Measurements from ENCODE around the gene ATAD2B.

Gene ATAD2B

GRCh38 chr2:23769364-23769763 is 157.6 kb downstream of the ATAD2B start:
- TF ChIP-seq CTCF (conservative IDR thresholded peaks at IDR 0.05), result no peak
- H3K27ac ChIP-seq, result no peak overlapping the region

- no peak overlapping the region for H3K27ac ChIP-seq
- no peak for TF ChIP-seq CTCF (conservative IDR thresholded peaks at IDR 0.05)
Measured at GRCh38 chr2:23767876-23768621, 158.9 kb downstream of the ATAD2B start.

DNA sequence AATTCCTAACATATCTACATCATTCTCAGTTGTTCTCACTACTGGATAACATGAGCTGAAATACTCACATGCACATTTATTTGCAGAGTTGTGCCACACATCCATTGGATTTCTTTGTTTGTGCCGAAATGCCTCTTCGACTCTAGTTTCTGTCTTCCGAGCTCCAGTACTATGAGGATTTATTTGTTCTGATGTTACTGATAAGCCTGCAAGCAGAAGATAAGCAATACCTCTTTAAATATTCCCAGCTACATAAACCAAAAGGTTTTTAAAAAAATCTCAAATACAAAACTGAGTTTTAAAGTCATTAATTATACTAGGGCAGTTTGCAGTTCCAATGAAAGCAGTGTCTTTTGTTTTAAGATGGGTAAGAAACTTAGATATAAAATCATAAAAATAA is 164.8 kb downstream of the ATAD2B start:
- H3K27ac ChIP-seq, result peak overlapping the region; percentile 57
- TF ChIP-seq CTCF (conservative IDR thresholded peaks at IDR 0.05), result no peak

- H3K27ac ChIP-seq, result peak overlapping the region; percentile 57
- TF ChIP-seq CTCF (conservative IDR thresholded peaks at IDR 0.05), result no peak
Measured at GRCh38 chr2:23761638-23762037, 165.3 kb downstream of the ATAD2B start.

DNA sequence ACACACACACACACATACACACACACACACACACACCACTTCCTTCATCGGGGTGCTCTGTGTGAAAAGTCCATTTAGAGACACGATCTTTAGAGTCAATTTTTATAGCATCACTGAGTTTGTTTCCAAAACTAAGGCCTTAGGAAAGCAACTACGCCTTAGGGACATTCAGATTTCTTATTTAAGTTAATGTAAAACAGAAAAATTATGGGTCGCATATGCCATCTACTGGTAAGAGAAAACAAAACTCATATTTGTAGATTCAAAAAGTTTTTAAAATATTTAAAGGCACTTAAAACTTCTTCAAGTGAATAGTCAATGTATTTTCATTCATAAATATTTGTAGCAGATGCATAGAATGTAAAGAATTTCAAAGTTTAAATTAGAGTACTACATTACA is 166.2 kb downstream of the ATAD2B start:
- H3K27ac ChIP-seq, result no peak overlapping the region
- peak; percentile 65 for TF ChIP-seq CTCF (conservative IDR thresholded peaks at IDR 0.05)

GRCh38 chr2:23757686-23758433 is 169.1 kb downstream of the ATAD2B start:
- no peak overlapping the region for H3K27ac ChIP-seq
- TF ChIP-seq CTCF (conservative IDR thresholded peaks at IDR 0.05), result no peak

GRCh38 chr2:23756593-23757292 is 170.2 kb downstream of the ATAD2B start:
- H3K27ac ChIP-seq, result no peak overlapping the region
- TF ChIP-seq CTCF (conservative IDR thresholded peaks at IDR 0.05), result no peak

All from VCaP (cell line).